Endothelial cell of umbilical vein (primary cell): Measurements from ENCODE around the gene THSD4. TPM values are rescaled to one million over a fixed set of nuclear protein-coding genes. Genes with fewer than 3 reads are reported as not detected.

Experiments
- BruUV-seq: library from RNA; stranded (reverse); fragments of 400-500 nt; replicated peaks from 2 replicates; lab custom pipeline; 2021; lab: Mats Ljungman, UMichigan
- CTCF ChIA-PET: fragments of 300-600, 350-600 bp; sonication (Branson Sonifier 250); formaldehyde crosslinking; loops from one replicate; lab custom pipeline; 2021; ENCODE audit warnings: antibody characterized with exemption, inconsistent platforms; lab: Charles Lee
- POLR2A ChIA-PET: fragments of 300-600, 350-600 bp; sonication (Branson Sonifier 250); formaldehyde crosslinking; loops from one replicate; lab custom pipeline; 2021; ENCODE audit warnings: antibody characterized with exemption, inconsistent platforms; lab: Charles Lee
- DNase-seq: peaks from one replicate; pipeline ENCODE4 v3.0.0-alpha.2; 2011; ENCODE audit warnings: low read depth, low spot score
- FAIRE-seq: peaks from 2 replicates; lab custom pipeline; 2011; peaks lifted over from hg19 to GRCh38; lab: Jason Lieb, UNC
- H2AFZ ChIP-seq: 2 replicates; pipeline ENCODE4 v1.6.0; 2012; ENCODE audit warnings: low read depth, low read length, control low read depth, inconsistent platforms
- H3K27ac ChIP-seq: 2 replicates; pipeline ENCODE4 v1.5.1; 2011; ENCODE audit warnings: low read depth, mild to moderate bottlenecking, control low read depth, low read length, moderate library complexity; ENCODE audit not compliant: insufficient read depth
- H3K27me3 ChIP-seq, 2 experiments: 2 replicates each; pipeline versions ENCODE4 v1.6.0 to v1.6.1; 2011; ENCODE audit warnings: low read length in 2 of 2, mixed read lengths in 1 of 2; ENCODE audit not compliant: control insufficient read depth in 2 of 2, insufficient read depth in 2 of 2
- H3K36me3 ChIP-seq, 2 experiments: 2 replicates in 1 of 2; 3 replicates in 1 of 2; pipeline ENCODE4 v1.5.1; 2011; ENCODE audit warnings: low read length in 2 of 2, mild to moderate bottlenecking in 1 of 2, moderate library complexity in 1 of 2; ENCODE audit not compliant: control insufficient read depth in 2 of 2, insufficient read depth in 2 of 2; ENCODE audit errors: extremely low read depth in 1 of 2
- H3K4me1 ChIP-seq: 3 replicates; pipeline ENCODE4 v1.5.1; 2011; ENCODE audit warnings: mild to moderate bottlenecking, low read length; ENCODE audit not compliant: control insufficient read depth, insufficient read depth; ENCODE audit errors: extremely low read depth
- H3K4me2 ChIP-seq: 2 replicates; pipeline ENCODE4 v1.6.1; 2011; ENCODE audit warnings: low read length, control low read depth, mixed read lengths; ENCODE audit not compliant: insufficient read depth
- H3K4me3 ChIP-seq, 3 experiments: fragments of 200-600 bp in 1 of 3; sonication (generic), shearing (Covaris generic) in 1 of 3; replicated peaks in 1 of 3; 2 replicates each; pipeline ENCODE4 v1.5.1; 2011 to 2016; ENCODE audit warnings: control low read depth in 3 of 3, low read length in 3 of 3, mild to moderate bottlenecking in 2 of 3, inconsistent platforms in 1 of 3, low read depth in 1 of 3, moderate library complexity in 1 of 3; ENCODE audit not compliant: insufficient read depth in 1 of 3
- H3K79me2 ChIP-seq: 2 replicates; pipeline ENCODE4 v1.6.0; 2012; ENCODE audit warnings: low read length, inconsistent platforms; ENCODE audit not compliant: control insufficient read depth, insufficient read depth
- H3K9ac ChIP-seq: replicated peaks from 2 replicates; pipeline ENCODE3; 2011; ENCODE audit warnings: low read length, control low read depth; ENCODE audit not compliant: insufficient read depth; ENCODE audit errors: extremely low read depth
- H3K9me1 ChIP-seq: replicated peaks from 3 replicates; pipeline ENCODE4 v1.6.0; 2011; ENCODE audit warnings: mild to moderate bottlenecking, low read length; ENCODE audit not compliant: control insufficient read depth, insufficient read depth; ENCODE audit errors: extremely low read depth
- H3K9me3 ChIP-seq: replicated peaks from 2 replicates; pipeline ENCODE4 v1.5.1; 2012; ENCODE audit warnings: low read length, inconsistent platforms; ENCODE audit not compliant: control insufficient read depth, insufficient read depth
- H4K20me1 ChIP-seq: replicated peaks from 2 replicates; pipeline ENCODE3; 2011; ENCODE audit warnings: mild to moderate bottlenecking, low read length; ENCODE audit not compliant: control insufficient read depth, insufficient read depth; ENCODE audit errors: extremely low read depth
- EZH2 ChIP-seq: IDR thresholded peaks from 2 replicates; pipeline ENCODE4 v1.6.1; 2012; ENCODE audit warnings: borderline replicate concordance, low read depth, mild to moderate bottlenecking, moderate library complexity, low read length, inconsistent platforms; ENCODE audit not compliant: severe bottlenecking
- FOS ChIP-seq: IDR thresholded peaks from 2 replicates; pipeline ENCODE4 v1.6.1; 2011; ENCODE audit warnings: mild to moderate bottlenecking, low read length, moderate library complexity, borderline replicate concordance; ENCODE audit not compliant: insufficient read depth
- GATA2 ChIP-seq: IDR thresholded peaks from 2 replicates; pipeline ENCODE4 v1.7.0; 2011; ENCODE audit warnings: low read depth, mild to moderate bottlenecking, moderate library complexity, mixed read lengths, low read length; ENCODE audit not compliant: insufficient read length, insufficient read depth
- JUN ChIP-seq: IDR thresholded peaks from 2 replicates; pipeline ENCODE4 v1.6.1; 2011; ENCODE audit warnings: borderline replicate concordance, low read depth; ENCODE audit not compliant: insufficient read length, insufficient read depth
- MYC ChIP-seq: IDR thresholded peaks from one replicate; pipeline ENCODE4 v1.6.1; 2011; ENCODE audit warnings: mild to moderate bottlenecking, low read depth, low read length
- POLR2A ChIP-seq: IDR thresholded peaks from 2 replicates; pipeline ENCODE4 v1.6.1; 2012; ENCODE audit warnings: low read depth, mild to moderate bottlenecking, control low read depth, low read length
- POLR2AphosphoS5 ChIP-seq: IDR thresholded peaks from 2 replicates; pipeline ENCODE4 v1.6.1; 2012; ENCODE audit warnings: low read depth, mild to moderate bottlenecking, control low read depth, low read length, moderate library complexity; ENCODE audit not compliant: insufficient read depth
- dilution Hi-C: fragments of 300-500 bp; cut with MboI; formaldehyde crosslinking; loops from one replicate; pipeline ENCODE4 v1.15.0; 2019; ENCODE audit warnings: low sequenced_read_pairs; ENCODE audit not compliant: extremely low pct_ligation_motif_present
- intact Hi-C: fragments of 100-400 bp; cut with micrococcal nuclease; formaldehyde crosslinking; loops from one replicate; pipeline ENCODE4 v1.10.0; 2022
- polyA plus RNA-seq, 4 experiments: library from polyadenylated mRNA; depleted of rRNA in 3 of 4; stranded (reverse) in 3 of 4; unstranded in 1 of 4; fragments of >200 nt; gene quantifications; 2 replicates each; pipeline versions ENCODE4 v1.2.1 to v1.2.3, GENCODE V29; 2011 to 2012; ENCODE audit warnings: missing spikeins in 1 of 4
- total RNA-seq: library from RNA; stranded (reverse); gene quantifications from 2 replicates; pipeline ENCODE4 v1.2.3, GENCODE V29; 2021
- TF ChIP-seq, protein P1 (sequence below): IDR thresholded peaks from 2 replicates; pipeline ENCODE4 v1.6.1; 2011; ENCODE audit not compliant: insufficient read depth, insufficient read length
- TF ChIP-seq, protein P2 (sequence below), 2 donors: IDR thresholded peaks; 1 replicate in 1 of 2; 2 replicates in 1 of 2; pipeline ENCODE4 v1.5.1; 2011; ENCODE audit warnings: low read length in 2 of 2, mild to moderate bottlenecking in 2 of 2, moderate library complexity in 2 of 2, control low read depth in 1 of 2, inconsistent platforms in 1 of 2, low read depth in 1 of 2; ENCODE audit not compliant: insufficient read depth in 1 of 2; ENCODE audit errors: extremely low read depth in 1 of 2

The THSD4 gene
- total and polyA plus RNA-seq, 2 donors (not counting 3 experiments of a cell fraction or from before 2014, with no cell fraction given), result 9.9 to 25.4 TPM

DNA sequence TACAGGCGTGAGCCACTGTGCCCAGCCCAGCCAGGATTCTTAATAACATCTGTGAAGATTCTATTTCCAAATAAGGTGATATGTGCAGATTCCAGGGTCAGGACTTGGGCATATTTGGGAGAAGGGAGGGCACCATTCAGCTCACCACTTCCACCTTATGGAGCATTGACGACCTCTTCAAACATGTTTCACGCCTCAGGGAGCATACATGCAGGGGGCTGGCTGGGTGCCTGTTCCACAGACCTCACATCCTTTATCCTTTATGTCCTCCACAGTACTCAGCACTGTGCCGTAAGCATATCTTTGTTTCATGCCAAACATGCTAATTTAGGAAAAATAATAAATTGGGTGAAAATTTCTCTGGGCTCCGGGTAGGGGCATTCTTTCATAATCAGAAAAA is 229.0 kb downstream of the THSD4 start:
- intact Hi-C loops (no loop called here), dilution Hi-C loops (no loop called here)
- no peaks in the 10 kb centered on the region for H4K20me1 ChIP-seq
- DNase-seq (no peak), FAIRE-seq (no peak)
- no peaks in the 10 kb centered on the region for H3K9me3 ChIP-seq
- H3K4me2 ChIP-seq, result no peak overlapping the region
- ChIA-PET CTCF (no interaction called here), POLR2A (no interaction called here)
- H3K4me1 ChIP-seq, result no peaks in the 10 kb centered on the region
- no peaks in the 10 kb centered on the region for H3K9me1 ChIP-seq
- no TSS peak for BruUV-seq
- H3K27me3 ChIP-seq, result no peaks in the 10 kb centered on the region
- H3K9ac ChIP-seq, result no peak overlapping the region
- H3K79me2 ChIP-seq, result no peaks in the 10 kb centered on the region
- TF ChIP-seq MYC (no peak), GATA2 (no peak), POLR2A (no peak), POLR2AphosphoS5 (no peak)
- H3K27ac ChIP-seq, result no peak overlapping the region
- H2AFZ ChIP-seq, result no peak overlapping the region
- no peaks in the 10 kb centered on the region for H3K36me3 ChIP-seq
- H3K4me3 ChIP-seq, result no peak overlapping the region

DNA sequence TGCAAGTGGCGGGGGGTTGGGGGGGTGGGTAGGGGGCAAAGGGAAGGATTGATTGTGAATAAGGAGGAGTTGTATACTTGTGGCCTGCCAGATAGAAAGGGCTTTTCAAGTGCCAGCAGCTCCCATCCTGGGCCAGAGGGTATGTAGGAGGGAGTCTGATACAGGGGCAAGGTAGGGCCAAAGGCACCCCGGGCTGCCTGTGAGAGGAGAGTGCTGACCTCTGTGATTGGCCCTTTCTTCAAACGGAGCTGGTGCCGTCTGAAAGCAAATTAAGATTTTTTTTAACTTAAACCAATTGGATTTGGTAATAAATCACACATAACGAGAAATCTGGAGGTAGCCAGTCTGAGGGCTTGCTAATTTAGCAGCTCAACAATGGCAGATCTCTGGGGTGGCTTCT is 229.9 kb downstream of the THSD4 start:
- dilution Hi-C loops, result no loop called here

More for the DNA sequence above, 229.9 kb downstream of the THSD4 start:
- no peaks in the 10 kb centered on the region for H3K9me3 ChIP-seq
- TF ChIP-seq MYC, result no peak
- TF ChIP-seq POLR2AphosphoS5, result no peak
- no peak for TF ChIP-seq FOS
- no peak for TF ChIP-seq GATA2
- no peak for TF ChIP-seq EZH2
- TF ChIP-seq, protein P1, sequence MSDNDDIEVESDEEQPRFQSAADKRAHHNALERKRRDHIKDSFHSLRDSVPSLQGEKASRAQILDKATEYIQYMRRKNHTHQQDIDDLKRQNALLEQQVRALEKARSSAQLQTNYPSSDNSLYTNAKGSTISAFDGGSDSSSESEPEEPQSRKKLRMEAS, result no peak
- TF ChIP-seq, protein P2, sequence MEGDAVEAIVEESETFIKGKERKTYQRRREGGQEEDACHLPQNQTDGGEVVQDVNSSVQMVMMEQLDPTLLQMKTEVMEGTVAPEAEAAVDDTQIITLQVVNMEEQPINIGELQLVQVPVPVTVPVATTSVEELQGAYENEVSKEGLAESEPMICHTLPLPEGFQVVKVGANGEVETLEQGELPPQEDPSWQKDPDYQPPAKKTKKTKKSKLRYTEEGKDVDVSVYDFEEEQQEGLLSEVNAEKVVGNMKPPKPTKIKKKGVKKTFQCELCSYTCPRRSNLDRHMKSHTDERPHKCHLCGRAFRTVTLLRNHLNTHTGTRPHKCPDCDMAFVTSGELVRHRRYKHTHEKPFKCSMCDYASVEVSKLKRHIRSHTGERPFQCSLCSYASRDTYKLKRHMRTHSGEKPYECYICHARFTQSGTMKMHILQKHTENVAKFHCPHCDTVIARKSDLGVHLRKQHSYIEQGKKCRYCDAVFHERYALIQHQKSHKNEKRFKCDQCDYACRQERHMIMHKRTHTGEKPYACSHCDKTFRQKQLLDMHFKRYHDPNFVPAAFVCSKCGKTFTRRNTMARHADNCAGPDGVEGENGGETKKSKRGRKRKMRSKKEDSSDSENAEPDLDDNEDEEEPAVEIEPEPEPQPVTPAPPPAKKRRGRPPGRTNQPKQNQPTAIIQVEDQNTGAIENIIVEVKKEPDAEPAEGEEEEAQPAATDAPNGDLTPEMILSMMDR (IDR thresholded peaks at IDR 0.05; ENCODE audit: extremely low read depth in 1 of 2, insufficient read depth in 1 of 2, low read depth in 1 of 2, low read length in 2 of 2), result no peak
- TF ChIP-seq POLR2A, result no peak
- TF ChIP-seq JUN, result no peak
- no peaks in the 10 kb centered on the region for H3K79me2 ChIP-seq
- H3K9ac ChIP-seq, result no peak overlapping the region
- no peaks in the 10 kb centered on the region for H3K36me3 ChIP-seq
- H3K9me1 ChIP-seq, result no peaks in the 10 kb centered on the region
- H4K20me1 ChIP-seq, result no peaks in the 10 kb centered on the region
- H3K4me2 ChIP-seq, result no peak overlapping the region
- ChIA-PET CTCF (interaction anchor here (1.3 kb wide), 1 partner anchor 11 kb away, joined by 3 read pairs; no protein-coding TSS in a partner anchor), POLR2A (no interaction called here)
- intact Hi-C loops, result no loop called here
- FAIRE-seq (no peak), DNase-seq (no peak)
- H3K4me3 ChIP-seq, result no peak overlapping the region
- no peaks in the 10 kb centered on the region for H3K27me3 ChIP-seq
- no peaks in the 10 kb centered on the region for H3K4me1 ChIP-seq
- no peak overlapping the region for H3K27ac ChIP-seq
- no peak overlapping the region for H2AFZ ChIP-seq
- no TSS peak for BruUV-seq
